ENCODE data around the gene DDX23.

Gene DDX23

DNA sequence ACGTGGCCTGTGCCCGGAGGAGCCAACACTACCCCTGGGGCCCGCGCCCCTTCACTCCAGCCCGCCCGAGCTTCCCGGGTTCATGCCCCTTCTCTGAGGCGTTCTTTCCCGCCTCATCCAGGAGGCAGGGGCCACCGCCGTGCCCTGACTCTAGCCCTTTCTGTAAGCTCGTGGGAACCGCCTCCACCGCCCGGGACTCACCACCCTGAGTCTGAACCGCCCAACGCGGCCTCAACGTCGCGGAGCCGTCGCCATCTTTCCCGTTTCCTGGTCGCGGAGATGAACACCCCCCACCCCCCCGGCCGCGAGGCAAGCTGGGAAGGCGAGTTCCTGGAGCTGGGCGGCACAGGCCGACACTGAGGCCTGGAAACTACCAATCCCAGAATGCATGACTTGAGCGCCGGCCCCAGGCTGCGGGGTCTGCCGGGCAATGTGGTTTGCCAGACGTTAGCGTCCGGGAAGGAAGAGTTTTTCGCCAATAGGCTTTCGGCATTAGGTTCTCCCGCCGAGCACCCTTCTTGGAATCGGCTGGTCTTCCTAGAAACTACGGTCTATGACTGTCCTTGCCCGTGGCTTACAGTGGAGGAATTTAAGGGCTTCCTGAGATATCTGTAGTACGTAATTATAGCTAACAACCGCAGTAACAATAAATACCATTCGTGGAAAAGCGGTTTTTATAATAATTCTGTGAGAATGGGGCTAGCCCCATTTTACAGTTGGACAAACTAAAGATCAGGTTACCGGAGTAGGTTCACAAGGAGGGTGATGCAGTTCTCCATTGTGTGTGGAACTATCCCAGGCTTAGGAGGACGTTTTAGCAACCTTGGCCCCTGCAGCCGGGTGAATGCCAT, at the start of gene DDX23:
TSS of gene DDX23 (minus strand) at position 281 of the 851 bp plus-strand sequence. CDS start 6,381 bp downstream, outside the sequence.
- DNase-seq (ENCODE audit: low read depth), result peak; percentile 95
- H3K4me3 ChIP-seq (ENCODE audit: low read depth, low read length), result peak within 1 kb of the TSS; percentile 99
- TF ChIP-seq, protein P1, sequence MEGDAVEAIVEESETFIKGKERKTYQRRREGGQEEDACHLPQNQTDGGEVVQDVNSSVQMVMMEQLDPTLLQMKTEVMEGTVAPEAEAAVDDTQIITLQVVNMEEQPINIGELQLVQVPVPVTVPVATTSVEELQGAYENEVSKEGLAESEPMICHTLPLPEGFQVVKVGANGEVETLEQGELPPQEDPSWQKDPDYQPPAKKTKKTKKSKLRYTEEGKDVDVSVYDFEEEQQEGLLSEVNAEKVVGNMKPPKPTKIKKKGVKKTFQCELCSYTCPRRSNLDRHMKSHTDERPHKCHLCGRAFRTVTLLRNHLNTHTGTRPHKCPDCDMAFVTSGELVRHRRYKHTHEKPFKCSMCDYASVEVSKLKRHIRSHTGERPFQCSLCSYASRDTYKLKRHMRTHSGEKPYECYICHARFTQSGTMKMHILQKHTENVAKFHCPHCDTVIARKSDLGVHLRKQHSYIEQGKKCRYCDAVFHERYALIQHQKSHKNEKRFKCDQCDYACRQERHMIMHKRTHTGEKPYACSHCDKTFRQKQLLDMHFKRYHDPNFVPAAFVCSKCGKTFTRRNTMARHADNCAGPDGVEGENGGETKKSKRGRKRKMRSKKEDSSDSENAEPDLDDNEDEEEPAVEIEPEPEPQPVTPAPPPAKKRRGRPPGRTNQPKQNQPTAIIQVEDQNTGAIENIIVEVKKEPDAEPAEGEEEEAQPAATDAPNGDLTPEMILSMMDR (IDR thresholded peaks at IDR 0.05; ENCODE audit: control insufficient read depth, extremely low read depth, insufficient read depth), result no peak

DNA sequence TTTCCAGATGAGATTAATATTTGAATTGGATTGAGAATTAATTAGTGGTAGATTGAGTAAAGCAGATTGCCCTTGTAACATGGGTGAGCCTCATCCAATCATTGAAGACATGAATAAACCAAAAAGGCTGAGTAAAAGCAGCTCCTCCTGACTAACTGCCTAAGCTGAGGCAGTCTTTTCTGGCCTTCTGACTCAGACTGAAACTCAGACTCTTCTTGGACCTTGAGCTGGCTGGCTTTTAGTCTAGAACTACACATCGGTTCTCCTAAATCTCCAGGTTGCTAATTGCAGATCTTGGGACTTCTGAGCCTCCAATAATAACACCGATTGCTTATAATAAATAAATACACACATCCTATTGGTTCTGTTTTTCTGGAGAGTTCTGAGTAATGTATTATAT, 49.3 kb upstream of the DDX23 start:
- H3K4me3 ChIP-seq (ENCODE audit: low read depth, low read length), result no peak overlapping the region
- DNase-seq (ENCODE audit: low read depth), result no peak
- TF ChIP-seq, protein P1 (IDR thresholded peaks at IDR 0.05; ENCODE audit: control insufficient read depth, extremely low read depth, insufficient read depth), result no peak

DNA sequence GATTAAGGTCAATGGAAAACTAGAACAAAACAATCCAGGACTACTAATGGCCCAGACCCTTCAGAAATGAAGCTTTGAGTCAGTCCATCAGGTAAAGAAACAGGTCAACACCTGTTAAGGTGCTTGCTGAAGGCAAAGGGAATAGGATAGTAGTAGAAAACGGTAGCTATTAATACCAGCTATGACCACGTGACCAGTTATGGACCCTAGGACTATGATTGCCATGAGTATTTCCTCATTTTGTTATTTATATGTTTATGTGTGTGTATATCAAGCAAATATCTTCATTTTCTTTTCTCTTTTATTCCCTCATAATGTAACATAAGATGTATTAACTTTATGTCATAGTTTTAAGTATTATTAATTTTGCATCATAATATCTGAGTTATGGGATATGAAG, 47.7 kb upstream of the DDX23 start:
- TF ChIP-seq, protein P1 (IDR thresholded peaks at IDR 0.05; ENCODE audit: control insufficient read depth, extremely low read depth, insufficient read depth), result no peak
- H3K4me3 ChIP-seq (ENCODE audit: low read depth, low read length), result no peak overlapping the region
- no peak for DNase-seq (ENCODE audit: low read depth)

DNA sequence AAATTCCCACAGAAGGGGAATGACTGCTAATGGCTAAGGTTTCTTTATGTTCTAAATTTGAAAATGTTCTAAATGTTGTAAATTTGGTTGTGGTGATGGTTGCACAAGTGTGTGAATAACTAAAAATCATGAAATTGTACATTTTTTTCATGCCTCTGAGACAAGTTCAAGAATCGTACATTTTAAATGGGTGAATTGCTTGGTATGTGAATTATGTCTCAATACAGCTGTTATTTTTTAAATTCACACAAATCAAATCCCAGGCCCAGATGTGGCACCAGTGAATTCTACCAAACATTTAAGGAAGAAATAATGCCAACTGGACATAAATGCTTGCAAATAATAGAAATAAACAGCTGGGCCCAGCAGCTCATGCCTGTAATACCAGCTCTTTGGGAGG, 42.3 kb upstream of the DDX23 start:
- TF ChIP-seq, protein P1 (IDR thresholded peaks at IDR 0.05; ENCODE audit: control insufficient read depth, extremely low read depth, insufficient read depth), result no peak
- no peak for DNase-seq (ENCODE audit: low read depth)
- no peak overlapping the region for H3K4me3 ChIP-seq (ENCODE audit: low read depth, low read length)

DNA sequence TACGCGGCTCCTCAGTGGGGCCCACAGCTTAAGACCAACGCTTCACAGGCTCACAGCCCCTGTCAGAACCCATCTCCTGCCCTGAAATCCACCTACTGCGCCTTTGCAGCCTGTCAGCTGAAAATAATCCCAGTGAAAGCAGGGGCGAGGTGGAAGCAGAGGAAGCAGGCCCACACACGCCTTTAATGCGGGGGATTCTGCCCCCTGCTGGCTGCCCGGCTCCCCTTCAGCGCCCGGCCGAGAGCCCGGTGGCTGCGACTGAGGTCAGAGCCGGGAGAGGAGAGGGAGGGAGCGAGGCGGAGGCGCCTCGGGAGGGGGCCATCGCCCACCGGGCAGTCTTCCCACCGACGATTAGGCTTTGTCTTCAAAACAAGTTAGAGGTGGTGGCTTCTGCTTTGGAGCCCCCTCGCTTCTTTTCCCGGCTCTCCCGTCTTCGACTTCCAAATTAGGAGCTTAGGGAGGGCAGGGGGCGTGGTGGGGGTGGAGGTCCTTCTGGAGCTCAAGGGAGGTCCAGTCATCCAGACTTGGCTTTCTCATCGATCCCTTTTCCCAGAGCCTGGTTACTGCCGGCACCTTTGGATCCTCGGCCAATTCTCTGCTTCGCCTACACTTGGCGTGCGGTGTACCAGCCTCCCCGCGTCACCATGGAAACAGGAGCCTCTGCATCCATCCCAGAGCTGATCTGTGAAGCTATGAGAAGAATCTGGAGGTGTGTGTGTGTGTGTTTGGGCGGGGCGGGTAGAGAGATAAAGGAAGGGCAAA, 38.9 kb upstream of the DDX23 start:
- no peak for DNase-seq (ENCODE audit: low read depth)
- no peak overlapping the region for H3K4me3 ChIP-seq (ENCODE audit: low read depth, low read length)
- TF ChIP-seq, protein P1 (IDR thresholded peaks at IDR 0.05; ENCODE audit: control insufficient read depth, extremely low read depth, insufficient read depth), result peak; percentile 76

DNA sequence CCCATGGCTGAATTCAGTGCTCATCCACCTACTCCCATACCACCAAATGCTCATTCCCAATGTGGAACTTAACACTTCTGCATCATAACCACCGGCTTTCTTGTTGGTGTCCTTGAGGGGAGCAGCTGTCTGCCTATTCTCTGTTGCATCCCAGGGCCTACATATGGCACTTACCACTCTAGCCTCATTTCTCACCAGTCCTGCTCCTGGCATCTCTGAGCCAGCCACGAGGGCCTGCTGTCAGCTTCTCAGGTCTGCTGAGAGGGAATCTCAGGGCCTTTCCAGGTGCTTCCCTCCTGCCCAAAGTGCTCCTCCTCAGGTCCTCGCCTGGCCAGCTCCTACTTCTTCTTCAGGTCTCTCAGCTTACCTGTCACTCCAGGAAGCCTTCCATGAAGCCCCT, 37.7 kb upstream of the DDX23 start:
- TF ChIP-seq, protein P1 (IDR thresholded peaks at IDR 0.05; ENCODE audit: control insufficient read depth, extremely low read depth, insufficient read depth), result no peak
- no peak overlapping the region for H3K4me3 ChIP-seq (ENCODE audit: low read depth, low read length)
- no peak for DNase-seq (ENCODE audit: low read depth)

Data from LNCaP clone FGC (cell line).